BE2C (cell line): ENCODE data around the gene C1QTNF3.

Experiments used
- DNase-seq: peaks from one replicate; pipeline ENCODE4 v3.0.0-alpha.2; 2020
- H3K27me3 ChIP-seq: fragments of 250-450 bp; sonication (Bioruptor Pico); 2 replicates; pipeline ENCODE4 v1.5.1; 2020; ENCODE audit warnings: mild to moderate bottlenecking
- H3K36me3 ChIP-seq: fragments of 250-450 bp; sonication (Bioruptor Pico); 2 replicates; pipeline ENCODE4 v1.5.1; 2020; ENCODE audit warnings: mild to moderate bottlenecking
- H3K4me1 ChIP-seq: fragments of 250-450 bp; sonication (Bioruptor Pico); 2 replicates; pipeline ENCODE4 v1.5.1; 2020
- H3K4me3 ChIP-seq: 2 replicates; pipeline ENCODE4 v1.5.1; 2011; ENCODE audit warnings: low read depth, low read length
- H3K9me3 ChIP-seq: fragments of 250-450 bp; sonication (Bioruptor Pico); 2 replicates; pipeline ENCODE4 v1.5.1; 2020
- CTCF ChIP-seq: IDR thresholded peaks from 2 replicates; pipeline ENCODE4 v1.5.1; 2012; ENCODE audit warnings: mild to moderate bottlenecking, low read depth, low read length

The C1QTNF3 gene

GRCh38 chr5:34009610-34010009, 33.4 kb downstream of the C1QTNF3 start:
- H3K4me1 ChIP-seq, result no peaks in the 10 kb centered on the region
- no peaks in the 10 kb centered on the region; the same call in 1 of the 2 replicates for H3K27me3 ChIP-seq
- DNase-seq, result no peak
- H3K9me3 ChIP-seq, result no peaks in the 10 kb centered on the region
- no peak for TF ChIP-seq CTCF
- no peaks in the 10 kb centered on the region for H3K36me3 ChIP-seq
- no peak overlapping the region for H3K4me3 ChIP-seq

- H3K4me1 ChIP-seq, result no peaks in the 10 kb centered on the region
- TF ChIP-seq CTCF, result no peak
Observed at GRCh38 chr5:34008802-34009201, 34.2 kb downstream of the C1QTNF3 start.

GRCh38 chr5:34007621-34008600, 35.1 kb downstream of the C1QTNF3 start, which contains the start of gene AMACR:
AMACR (minus strand) TSS chr5:34008050; CDS start chr5:34008019, 31 bp downstream.
- DNase-seq, result peak; percentile 91
- TF ChIP-seq CTCF, result no peak
- H3K9me3 ChIP-seq, result no peaks in the 10 kb centered on the region
- H3K27me3 ChIP-seq, result no peaks in the 10 kb centered on the region
- no peaks in the 10 kb centered on the region for H3K36me3 ChIP-seq
- no peaks in the 10 kb centered on the region for H3K4me1 ChIP-seq
- H3K4me3 ChIP-seq, result peak within 1 kb of the TSS; percentile 93

More at GRCh38 chr5:34008802-34009201, 34.2 kb downstream of the C1QTNF3 start:
- no peak for DNase-seq
- H3K27me3 ChIP-seq, result no peaks in the 10 kb centered on the region; the same call in 1 of the 2 replicates
- no peaks in the 10 kb centered on the region for H3K9me3 ChIP-seq
- no peaks in the 10 kb centered on the region for H3K36me3 ChIP-seq
- H3K4me3 ChIP-seq, result peak overlapping the region; percentile 93

GRCh38 chr5:34007201-34007620, 35.8 kb downstream of the C1QTNF3 start:
- no peak for TF ChIP-seq CTCF
- Histone ChIP-seq H3K27me3 (no peaks in the 10 kb centered on the region), H3K4me1 (no peaks in the 10 kb centered on the region), H3K4me3 (peak overlapping the region; percentile 93), H3K36me3 (no peaks in the 10 kb centered on the region), H3K9me3 (no peaks in the 10 kb centered on the region)
- no peak for DNase-seq

- Histone ChIP-seq H3K9me3 (no peaks in the 10 kb centered on the region), H3K36me3 (no peaks in the 10 kb centered on the region), H3K27me3 (no peaks in the 10 kb centered on the region), H3K4me3 (no peak overlapping the region), H3K4me1 (no peaks in the 10 kb centered on the region)
- no peak for DNase-seq
- TF ChIP-seq CTCF, result no peak
Observed at GRCh38 chr5:34005681-34006080, 37.3 kb downstream of the C1QTNF3 start.

- Histone ChIP-seq H3K9me3 (no peaks in the 10 kb centered on the region), H3K27me3 (no peaks in the 10 kb centered on the region), H3K4me3 (no peak overlapping the region), H3K36me3 (no peaks in the 10 kb centered on the region), H3K4me1 (no peaks in the 10 kb centered on the region)
- TF ChIP-seq CTCF, result no peak
- DNase-seq, result no peak
Observed at GRCh38 chr5:34005211-34005610, 37.8 kb downstream of the C1QTNF3 start.
